GM21717 (cell line): ENCODE data around the gene DNAJC7.
"Not testable (repeated sequence)": the region's sequence is repeated elsewhere in the genome, so short reads cannot be mapped to it uniquely, and the experiment has no call there.

ENCODE experiments used
- ATAC-seq: cut with Tn5 transposase; IDR thresholded peaks from one replicate; pipeline ENCODE4 v1.9.1; 2021; ENCODE audit warnings: mild to moderate bottlenecking, moderate library complexity; ENCODE audit not compliant: unreplicated experiment

The DNAJC7 gene

GRCh38 chr17:41962111-41962510 is 55.1 kb downstream of the DNAJC7 start:
- no peak for ATAC-seq

GRCh38 chr17:41959336-41960095 is 57.7 kb downstream of the DNAJC7 start:
- ATAC-seq: no peak

- no peak for ATAC-seq
Measured at GRCh38 chr17:41959030-41959335, 58.3 kb downstream of the DNAJC7 start.

GRCh38 chr17:41957869-41958439 is 59.3 kb downstream of the DNAJC7 start:
- ATAC-seq: no peak

GRCh38 chr17:41957031-41957868 is 60.0 kb downstream of the DNAJC7 start:
- ATAC-seq: no peak

GRCh38 chr17:41956522-41956921 is 60.7 kb downstream of the DNAJC7 start:
- no peak for ATAC-seq

- no peak for ATAC-seq
Measured at GRCh38 chr17:41948762-41949460, 68.3 kb downstream of the DNAJC7 start.

- no peak for ATAC-seq
Measured at GRCh38 chr17:41944943-41945342, 72.3 kb downstream of the DNAJC7 start.

GRCh38 chr17:41943492-41943891 is 73.7 kb downstream of the DNAJC7 start:
- ATAC-seq: no peak

- no peak for ATAC-seq
Measured at GRCh38 chr17:41942626-41943373, 74.4 kb downstream of the DNAJC7 start.

GRCh38 chr17:41941168-41941567 is 76.1 kb downstream of the DNAJC7 start:
- ATAC-seq: no peak

GRCh38 chr17:41939693-41940090 is 77.5 kb downstream of the DNAJC7 start:
- ATAC-seq: no peak

- ATAC-seq: no peak
Measured at GRCh38 chr17:41939044-41939692, 78.1 kb downstream of the DNAJC7 start.

- ATAC-seq: no peak
Measured at GRCh38 chr17:41937970-41938954, 79.0 kb downstream of the DNAJC7 start.

- ATAC-seq: no peak
Measured at GRCh38 chr17:41935641-41936040, 81.6 kb downstream of the DNAJC7 start.

- no peak for ATAC-seq
Measured at GRCh38 chr17:41932816-41933389, 84.3 kb downstream of the DNAJC7 start.

GRCh38 chr17:41931715-41932114 is 85.5 kb downstream of the DNAJC7 start:
- ATAC-seq: not testable (repeated sequence)

GRCh38 chr17:41930833-41931156 is 86.4 kb downstream of the DNAJC7 start:
- not testable (repeated sequence) for ATAC-seq
